Measurements from ENCODE around the gene HSFX4. TPM values are rescaled to one million over a fixed set of nuclear protein-coding genes. Genes with fewer than 3 reads are reported as not detected.
"Not testable (repeated sequence)": the region's sequence is repeated elsewhere in the genome, so short reads cannot be mapped to it uniquely, and the experiment has no call there.

The HSFX4 gene
- polyA plus RNA-seq, 2 donors: not detected

- not testable (repeated sequence) for H3K27ac ChIP-seq (ENCODE audit: low read depth in 2 of 2, low read length in 1 of 2); H3K4me1 ChIP-seq (ENCODE audit: control insufficient read depth in 2 of 2, insufficient read depth in 2 of 2, low read length in 1 of 2); H3K36me3 ChIP-seq (ENCODE audit: control insufficient read depth in 2 of 2, insufficient read depth in 2 of 2, low read length in 1 of 2); H3K4me3 ChIP-seq (ENCODE audit: low read depth in 1 of 2, low read length in 2 of 2); H3K27me3 ChIP-seq (ENCODE audit: control insufficient read depth in 1 of 2, insufficient read depth in 2 of 2, low read length in 2 of 2); H3K9me3 ChIP-seq (ENCODE audit: control insufficient read depth in 2 of 2, insufficient read depth in 1 of 2, low read depth in 1 of 2, low read length in 1 of 2)
- WGBS, 2 donors: no CpG with 5 or more reads among the region's 3 CpGs
Measured at GRCh38 chrX:149946932-149947331, 17.6 kb downstream of the HSFX4 start.

- Histone ChIP-seq H3K4me3 (ENCODE audit: low read depth in 1 of 2, low read length in 2 of 2) (no peak overlapping the region), H3K36me3 (ENCODE audit: control insufficient read depth in 2 of 2, insufficient read depth in 2 of 2, low read length in 1 of 2) (peaks cover 0 to 2% of the 10 kb centered on the region in 2 donors), H3K4me1 (ENCODE audit: control insufficient read depth in 2 of 2, insufficient read depth in 2 of 2, low read length in 1 of 2) (no peaks in the 10 kb centered on the region), H3K27ac (ENCODE audit: low read depth in 2 of 2, low read length in 1 of 2) (no peak overlapping the region), H3K9me3 (ENCODE audit: control insufficient read depth in 2 of 2, insufficient read depth in 1 of 2, low read depth in 1 of 2, low read length in 1 of 2) (no peaks in the 10 kb centered on the region), H3K27me3 (ENCODE audit: control insufficient read depth in 1 of 2, insufficient read depth in 2 of 2, low read length in 2 of 2) (no peaks in the 10 kb centered on the region)
- 64 to 80% methylated on average over 3 of the region's 3 CpGs for WGBS, 2 donors
Measured at GRCh38 chrX:149948016-149948415, 18.6 kb downstream of the HSFX4 start.

- no peaks in the 10 kb centered on the region for H3K4me1 ChIP-seq (ENCODE audit: control insufficient read depth in 2 of 2, insufficient read depth in 2 of 2, low read length in 1 of 2)
- no peaks in the 10 kb centered on the region for H3K9me3 ChIP-seq (ENCODE audit: control insufficient read depth in 2 of 2, insufficient read depth in 1 of 2, low read depth in 1 of 2, low read length in 1 of 2)
- peaks cover 0 to 2% of the 10 kb centered on the region in 2 donors for H3K36me3 ChIP-seq (ENCODE audit: control insufficient read depth in 2 of 2, insufficient read depth in 2 of 2, low read length in 1 of 2)
- no peak overlapping the region for H3K27ac ChIP-seq (ENCODE audit: low read depth in 2 of 2, low read length in 1 of 2)
- 56 to 58% methylated on average over 6 of the region's 6 CpGs for WGBS, 2 donors
- H3K27me3 ChIP-seq (ENCODE audit: control insufficient read depth in 1 of 2, insufficient read depth in 2 of 2, low read length in 2 of 2): no peaks in the 10 kb centered on the region
- H3K4me3 ChIP-seq (ENCODE audit: low read depth in 1 of 2, low read length in 2 of 2): no peak overlapping the region
Measured at GRCh38 chrX:149949743-149950436, 20.5 kb downstream of the HSFX4 start.

GRCh38 chrX:149950681-149951080 lies 21.3 kb downstream of the HSFX4 start:
- Histone ChIP-seq H3K9me3 (ENCODE audit: control insufficient read depth in 2 of 2, insufficient read depth in 1 of 2, low read depth in 1 of 2, low read length in 1 of 2) (no peaks in the 10 kb centered on the region), H3K4me3 (ENCODE audit: low read depth in 1 of 2, low read length in 2 of 2) (no peak overlapping the region), H3K27ac (ENCODE audit: low read depth in 2 of 2, low read length in 1 of 2) (no peak overlapping the region), H3K4me1 (ENCODE audit: control insufficient read depth in 2 of 2, insufficient read depth in 2 of 2, low read length in 1 of 2) (no peaks in the 10 kb centered on the region), H3K27me3 (ENCODE audit: control insufficient read depth in 1 of 2, insufficient read depth in 2 of 2, low read length in 2 of 2) (no peaks in the 10 kb centered on the region), H3K36me3 (ENCODE audit: control insufficient read depth in 2 of 2, insufficient read depth in 2 of 2, low read length in 1 of 2) (peaks cover 0 to 2% of the 10 kb centered on the region in 2 donors)
- 9 to 16% methylated on average over 1 of the region's 1 CpG for WGBS, 2 donors

- Histone ChIP-seq H3K27me3 (ENCODE audit: control insufficient read depth in 1 of 2, insufficient read depth in 2 of 2, low read length in 2 of 2) (no peaks in the 10 kb centered on the region), H3K9me3 (ENCODE audit: control insufficient read depth in 2 of 2, insufficient read depth in 1 of 2, low read depth in 1 of 2, low read length in 1 of 2) (no peaks in the 10 kb centered on the region), H3K36me3 (ENCODE audit: control insufficient read depth in 2 of 2, insufficient read depth in 2 of 2, low read length in 1 of 2) (no peaks in the 10 kb centered on the region), H3K27ac (ENCODE audit: low read depth in 2 of 2, low read length in 1 of 2) (no peak overlapping the region), H3K4me3 (ENCODE audit: low read depth in 1 of 2, low read length in 2 of 2) (no peak overlapping the region), H3K4me1 (ENCODE audit: control insufficient read depth in 2 of 2, insufficient read depth in 2 of 2, low read length in 1 of 2) (no peaks in the 10 kb centered on the region)
- WGBS, 2 donors: 71 to 78% methylated on average over 2 of the region's 2 CpGs
Measured at GRCh38 chrX:149961572-149961971, 32.2 kb downstream of the HSFX4 start.

GRCh38 chrX:149962010-149962409 lies 32.6 kb downstream of the HSFX4 start:
- Histone ChIP-seq H3K4me3 (ENCODE audit: low read depth in 1 of 2, low read length in 2 of 2) (no peak overlapping the region), H3K36me3 (ENCODE audit: control insufficient read depth in 2 of 2, insufficient read depth in 2 of 2, low read length in 1 of 2) (no peaks in the 10 kb centered on the region), H3K9me3 (ENCODE audit: control insufficient read depth in 2 of 2, insufficient read depth in 1 of 2, low read depth in 1 of 2, low read length in 1 of 2) (no peaks in the 10 kb centered on the region), H3K27ac (ENCODE audit: low read depth in 2 of 2, low read length in 1 of 2) (no peak overlapping the region), H3K4me1 (ENCODE audit: control insufficient read depth in 2 of 2, insufficient read depth in 2 of 2, low read length in 1 of 2) (no peaks in the 10 kb centered on the region), H3K27me3 (ENCODE audit: control insufficient read depth in 1 of 2, insufficient read depth in 2 of 2, low read length in 2 of 2) (no peaks in the 10 kb centered on the region)

- no peaks in the 10 kb centered on the region for H3K4me1 ChIP-seq (ENCODE audit: control insufficient read depth in 2 of 2, insufficient read depth in 2 of 2, low read length in 1 of 2)
- H3K27ac ChIP-seq (ENCODE audit: low read depth in 2 of 2, low read length in 1 of 2): no peak overlapping the region
- no peaks in the 10 kb centered on the region for H3K36me3 ChIP-seq (ENCODE audit: control insufficient read depth in 2 of 2, insufficient read depth in 2 of 2, low read length in 1 of 2)
- H3K9me3 ChIP-seq (ENCODE audit: control insufficient read depth in 2 of 2, insufficient read depth in 1 of 2, low read depth in 1 of 2, low read length in 1 of 2): no peaks in the 10 kb centered on the region
- H3K4me3 ChIP-seq (ENCODE audit: low read depth in 1 of 2, low read length in 2 of 2): no peak overlapping the region
- WGBS, 2 donors: 36 to 41% methylated on average over 9 of the region's 9 CpGs
- no peaks in the 10 kb centered on the region for H3K27me3 ChIP-seq (ENCODE audit: control insufficient read depth in 1 of 2, insufficient read depth in 2 of 2, low read length in 2 of 2)
Measured at GRCh38 chrX:149962859-149963757, 33.7 kb downstream of the HSFX4 start.

GRCh38 chrX:149979126-149979644 lies 49.8 kb downstream of the HSFX4 start:
- no peak overlapping the region for H3K4me3 ChIP-seq (ENCODE audit: low read depth in 1 of 2, low read length in 2 of 2)
- no peaks in the 10 kb centered on the region for H3K9me3 ChIP-seq (ENCODE audit: control insufficient read depth in 2 of 2, insufficient read depth in 1 of 2, low read depth in 1 of 2, low read length in 1 of 2)
- no peaks in the 10 kb centered on the region for H3K36me3 ChIP-seq (ENCODE audit: control insufficient read depth in 2 of 2, insufficient read depth in 2 of 2, low read length in 1 of 2)
- H3K27ac ChIP-seq (ENCODE audit: low read depth in 2 of 2, low read length in 1 of 2): no peak overlapping the region
- no peaks in the 10 kb centered on the region for H3K27me3 ChIP-seq (ENCODE audit: control insufficient read depth in 1 of 2, insufficient read depth in 2 of 2, low read length in 2 of 2)
- 73 to 85% methylated on average over 3 of the region's 3 CpGs for WGBS, 2 donors
- no peaks in the 10 kb centered on the region for H3K4me1 ChIP-seq (ENCODE audit: control insufficient read depth in 2 of 2, insufficient read depth in 2 of 2, low read length in 1 of 2)
